ENCODE measurements around the gene ATRX.

DNA sequence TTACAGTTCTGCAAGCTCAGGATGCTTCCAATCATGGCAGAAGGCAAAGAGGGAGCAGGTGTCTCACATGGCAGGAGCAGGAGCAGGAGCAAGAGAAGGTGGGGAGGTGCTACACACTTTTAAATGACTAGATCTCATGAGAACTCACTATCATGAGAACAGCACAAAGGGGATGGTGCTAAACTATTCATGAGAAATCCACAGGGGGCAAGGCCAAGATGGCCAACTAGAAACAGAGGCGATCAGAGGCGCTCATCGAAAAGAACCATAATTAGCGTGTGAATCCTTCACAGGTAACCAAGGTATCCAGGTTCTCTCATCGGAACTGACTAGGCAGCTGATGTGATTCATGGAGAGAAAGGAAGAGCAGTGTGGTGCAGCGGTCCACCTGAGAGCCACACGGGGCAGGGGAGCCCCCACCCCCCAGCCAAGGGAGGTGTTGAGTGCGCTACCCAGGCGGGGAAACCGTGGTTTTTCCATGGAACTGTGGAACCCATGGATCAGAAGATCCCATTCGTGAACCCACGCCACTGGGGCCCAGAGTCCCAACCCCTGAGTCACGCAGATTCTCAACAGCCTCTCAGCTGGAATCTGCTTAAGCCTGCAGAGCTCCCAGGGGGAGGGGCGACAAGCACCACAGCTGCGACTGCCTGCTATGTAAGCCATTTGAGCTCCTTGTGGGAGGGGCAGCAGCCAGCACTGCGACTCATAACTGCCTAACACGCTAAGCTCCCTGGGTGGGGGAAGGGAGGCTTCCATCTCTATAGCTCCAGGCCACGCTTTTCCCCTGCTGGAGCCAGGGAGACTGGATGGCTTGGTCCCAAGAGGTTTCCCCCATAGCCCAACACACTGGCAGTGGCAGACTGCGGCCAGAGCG lies 292.1 kb downstream of the ATRX start:
- TF ChIP-seq, protein P1, sequence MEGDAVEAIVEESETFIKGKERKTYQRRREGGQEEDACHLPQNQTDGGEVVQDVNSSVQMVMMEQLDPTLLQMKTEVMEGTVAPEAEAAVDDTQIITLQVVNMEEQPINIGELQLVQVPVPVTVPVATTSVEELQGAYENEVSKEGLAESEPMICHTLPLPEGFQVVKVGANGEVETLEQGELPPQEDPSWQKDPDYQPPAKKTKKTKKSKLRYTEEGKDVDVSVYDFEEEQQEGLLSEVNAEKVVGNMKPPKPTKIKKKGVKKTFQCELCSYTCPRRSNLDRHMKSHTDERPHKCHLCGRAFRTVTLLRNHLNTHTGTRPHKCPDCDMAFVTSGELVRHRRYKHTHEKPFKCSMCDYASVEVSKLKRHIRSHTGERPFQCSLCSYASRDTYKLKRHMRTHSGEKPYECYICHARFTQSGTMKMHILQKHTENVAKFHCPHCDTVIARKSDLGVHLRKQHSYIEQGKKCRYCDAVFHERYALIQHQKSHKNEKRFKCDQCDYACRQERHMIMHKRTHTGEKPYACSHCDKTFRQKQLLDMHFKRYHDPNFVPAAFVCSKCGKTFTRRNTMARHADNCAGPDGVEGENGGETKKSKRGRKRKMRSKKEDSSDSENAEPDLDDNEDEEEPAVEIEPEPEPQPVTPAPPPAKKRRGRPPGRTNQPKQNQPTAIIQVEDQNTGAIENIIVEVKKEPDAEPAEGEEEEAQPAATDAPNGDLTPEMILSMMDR (IDR thresholded peaks at IDR 0.05) = no peak
- TF ChIP-seq POLR2A (IDR thresholded peaks at IDR 0.05) = no peak
